HG03196 (cell line): ENCODE data around the gene RSAD2.
A peak's percentile ranks its signal among the peaks of the same experiment; 100 is the strongest.
"Not testable (repeated sequence)": the region's sequence is repeated elsewhere in the genome, so short reads cannot be mapped to it uniquely, and the experiment has no call there.

ENCODE experiments used
- ATAC-seq: cut with Tn5 transposase; IDR thresholded peaks from one replicate; pipeline ENCODE4 v1.9.1; 2021; ENCODE audit not compliant: unreplicated experiment

RSAD2 gene, protein sequence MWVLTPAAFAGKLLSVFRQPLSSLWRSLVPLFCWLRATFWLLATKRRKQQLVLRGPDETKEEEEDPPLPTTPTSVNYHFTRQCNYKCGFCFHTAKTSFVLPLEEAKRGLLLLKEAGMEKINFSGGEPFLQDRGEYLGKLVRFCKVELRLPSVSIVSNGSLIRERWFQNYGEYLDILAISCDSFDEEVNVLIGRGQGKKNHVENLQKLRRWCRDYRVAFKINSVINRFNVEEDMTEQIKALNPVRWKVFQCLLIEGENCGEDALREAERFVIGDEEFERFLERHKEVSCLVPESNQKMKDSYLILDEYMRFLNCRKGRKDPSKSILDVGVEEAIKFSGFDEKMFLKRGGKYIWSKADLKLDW

DNA sequence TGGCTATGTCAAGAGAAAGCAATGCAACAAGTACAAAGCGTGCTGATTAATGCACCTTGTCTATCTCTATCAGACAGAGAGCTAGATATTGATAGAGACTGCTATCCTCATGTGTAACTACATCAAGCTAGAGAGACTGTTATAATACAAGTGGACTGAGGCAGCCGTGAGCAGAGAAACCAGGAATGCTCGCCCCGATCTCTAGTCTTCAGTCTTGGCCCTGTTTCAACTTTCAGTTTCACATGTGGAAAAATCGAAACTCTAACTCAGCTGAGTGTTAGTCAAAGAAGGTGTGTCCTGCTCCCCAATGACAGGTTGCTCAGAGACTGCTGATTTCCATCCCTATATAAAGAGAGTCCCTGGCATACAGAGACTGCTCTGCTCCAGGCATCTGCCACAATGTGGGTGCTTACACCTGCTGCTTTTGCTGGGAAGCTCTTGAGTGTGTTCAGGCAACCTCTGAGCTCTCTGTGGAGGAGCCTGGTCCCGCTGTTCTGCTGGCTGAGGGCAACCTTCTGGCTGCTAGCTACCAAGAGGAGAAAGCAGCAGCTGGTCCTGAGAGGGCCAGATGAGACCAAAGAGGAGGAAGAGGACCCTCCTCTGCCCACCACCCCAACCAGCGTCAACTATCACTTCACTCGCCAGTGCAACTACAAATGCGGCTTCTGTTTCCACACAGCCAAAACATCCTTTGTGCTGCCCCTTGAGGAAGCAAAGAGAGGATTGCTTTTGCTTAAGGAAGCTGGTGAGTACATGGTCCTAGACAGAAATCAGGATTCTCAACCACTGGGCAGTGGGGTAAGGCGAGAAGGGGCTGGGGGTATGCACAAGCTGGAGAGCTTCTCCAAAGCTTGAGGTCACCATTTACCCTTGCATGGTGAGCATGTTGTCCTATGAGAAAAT, at the start of gene RSAD2:
Gene RSAD2, plus strand, starts transcription at position 376 of the 903 bp plus-strand sequence. Its CDS starts 24 bp downstream, at position 400.
- ATAC-seq: peak; percentile 74

DNA sequence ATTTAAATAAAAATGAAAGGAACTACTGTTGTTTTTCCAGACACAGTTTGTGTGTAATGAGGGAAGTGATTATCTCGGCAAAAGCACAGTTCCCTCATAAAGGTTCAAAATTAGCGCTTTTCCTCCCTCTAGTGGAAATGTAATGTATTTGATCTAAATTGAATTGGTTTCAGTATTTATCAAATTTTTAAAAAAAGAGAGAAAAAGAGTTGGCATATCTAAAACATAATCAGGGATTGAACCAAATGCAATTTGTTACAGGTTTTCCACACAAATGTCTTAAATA, 49.3 kb upstream of the RSAD2 start:
- ATAC-seq: no peak

DNA sequence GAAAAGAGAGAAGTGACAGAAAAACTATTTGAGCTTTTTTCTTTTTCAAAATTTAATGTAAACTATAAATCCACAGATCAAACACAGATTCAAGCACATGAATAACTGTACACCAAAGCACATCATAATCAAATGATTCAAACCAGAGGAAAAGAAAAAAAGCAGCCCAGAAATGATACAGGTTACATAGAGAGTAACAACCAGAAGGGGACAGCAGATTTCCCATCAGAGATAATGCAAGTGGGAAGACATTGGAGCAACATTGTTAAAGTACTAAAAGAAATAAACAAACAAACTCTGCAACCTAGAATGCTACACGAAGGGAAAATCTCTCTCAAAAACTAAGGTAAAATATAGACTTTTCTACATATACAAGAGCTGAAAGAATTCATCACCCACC, 46.3 kb upstream of the RSAD2 start:
- ATAC-seq: no peak

DNA sequence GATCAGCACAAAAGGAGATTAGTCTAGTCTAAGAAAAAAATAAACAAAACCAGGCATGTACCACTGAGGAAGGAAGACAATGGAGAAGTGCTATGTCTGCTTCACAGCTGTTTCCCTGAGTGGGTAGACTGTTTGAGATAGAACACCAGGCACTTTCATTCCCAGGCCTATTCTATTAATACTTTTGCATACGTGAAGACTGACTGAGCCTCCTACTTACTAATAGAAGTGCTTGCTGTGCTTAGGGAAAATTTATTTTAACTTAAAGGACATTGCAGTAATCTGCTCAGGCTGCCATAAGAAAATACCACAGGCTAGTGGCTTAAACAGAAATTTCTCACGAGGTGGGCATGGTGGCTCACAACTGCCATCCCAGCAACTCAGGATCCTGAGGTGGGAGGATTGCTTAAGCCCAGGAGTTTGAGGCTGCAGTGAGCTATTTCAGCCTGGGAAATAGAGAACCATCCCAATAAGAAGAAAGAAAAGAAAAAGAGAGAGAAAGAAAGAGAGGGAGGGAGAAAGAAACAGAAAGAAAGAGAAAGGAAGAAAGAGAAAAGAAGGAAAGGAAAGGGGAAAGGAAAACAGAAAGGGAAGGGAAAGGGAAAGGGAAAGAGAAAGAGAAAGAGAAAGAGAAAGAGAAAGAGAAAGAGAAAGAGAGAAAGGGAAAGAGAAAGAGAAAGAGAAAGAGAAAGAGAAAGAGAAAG, 44.8 kb upstream of the RSAD2 start:
- ATAC-seq: no peak

DNA sequence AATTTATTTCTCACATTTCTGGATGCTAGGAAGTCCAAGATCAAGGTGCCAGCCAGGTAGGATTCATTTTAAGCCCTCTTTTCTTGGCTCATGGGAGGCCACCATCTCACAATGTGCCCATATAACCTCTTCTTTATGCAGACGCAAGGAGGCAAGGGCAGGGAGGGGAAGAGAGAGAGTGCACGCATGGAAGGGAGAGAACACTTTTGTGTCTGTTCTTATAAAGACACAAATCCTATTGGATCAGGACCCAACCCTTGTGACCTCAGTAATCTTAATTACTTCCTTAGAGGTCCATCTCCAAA, 44.3 kb upstream of the RSAD2 start:
- ATAC-seq: no peak

DNA sequence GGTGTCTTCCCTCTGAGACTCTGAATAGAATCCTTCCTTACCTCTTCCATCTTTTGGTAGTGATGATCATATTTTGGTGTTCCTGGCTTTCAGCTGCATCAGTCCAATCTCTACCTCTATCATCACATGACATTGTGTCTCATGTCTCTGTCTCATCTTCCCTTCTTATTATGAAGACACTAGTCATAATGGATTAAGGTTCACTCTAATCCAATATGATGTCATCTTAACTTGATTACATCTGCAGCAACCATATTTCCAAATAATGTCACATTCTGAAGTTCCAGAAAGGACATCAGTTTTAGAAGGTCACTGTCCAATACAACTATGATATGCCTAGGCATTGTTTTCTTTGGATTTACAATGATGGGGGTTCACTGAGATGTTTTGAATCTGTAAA, 43.4 kb upstream of the RSAD2 start:
- no peak for ATAC-seq

DNA sequence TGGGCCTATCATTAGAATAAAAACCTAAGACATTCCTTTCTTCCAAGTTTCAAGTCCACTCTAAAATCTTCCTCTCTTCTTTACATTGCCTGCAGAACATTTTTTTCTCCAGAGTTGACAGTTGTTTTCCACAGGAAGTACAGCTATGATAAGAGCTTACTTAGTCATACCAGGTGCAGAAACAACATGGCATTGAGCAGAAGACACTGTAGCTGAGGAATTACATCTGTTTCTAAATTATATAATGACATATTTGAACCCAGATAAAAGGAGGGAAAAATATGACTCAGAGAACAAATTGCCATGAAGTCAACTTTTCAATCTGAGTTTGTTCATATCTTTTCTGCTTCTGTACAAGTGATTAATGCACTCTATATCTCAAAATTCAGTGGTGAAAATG, 42.1 kb upstream of the RSAD2 start:
- no peak for ATAC-seq

DNA sequence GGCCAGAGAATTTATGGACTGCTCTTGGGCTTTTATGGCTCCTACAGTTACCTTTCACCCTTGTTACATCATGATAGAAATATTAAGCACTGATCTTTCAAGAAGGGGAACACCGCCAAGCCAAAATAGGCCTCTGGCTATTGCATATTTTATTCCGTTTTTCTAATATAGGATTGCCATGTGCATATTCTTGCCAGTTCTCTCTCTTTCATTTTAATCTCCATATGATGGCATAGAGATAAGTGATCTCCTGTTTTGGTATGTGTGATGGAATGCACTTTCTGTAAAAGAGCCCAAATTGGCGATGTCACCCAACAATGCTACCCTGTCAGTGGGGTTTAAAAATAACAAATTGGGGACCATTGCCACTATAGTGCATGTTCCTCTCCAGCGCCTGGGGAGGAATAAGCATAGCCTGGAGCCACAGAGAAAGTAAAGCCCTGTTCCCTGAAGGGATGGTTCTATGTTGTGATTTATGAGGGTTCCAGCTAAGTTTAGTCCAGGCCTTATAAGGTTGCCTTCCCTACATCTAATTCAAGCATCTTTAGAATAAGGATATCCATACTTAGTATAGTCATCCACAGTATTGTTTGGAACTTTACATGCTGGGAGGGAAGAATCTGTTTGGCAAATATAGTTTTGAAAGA, 38.8 kb upstream of the RSAD2 start:
- no peak for ATAC-seq

DNA sequence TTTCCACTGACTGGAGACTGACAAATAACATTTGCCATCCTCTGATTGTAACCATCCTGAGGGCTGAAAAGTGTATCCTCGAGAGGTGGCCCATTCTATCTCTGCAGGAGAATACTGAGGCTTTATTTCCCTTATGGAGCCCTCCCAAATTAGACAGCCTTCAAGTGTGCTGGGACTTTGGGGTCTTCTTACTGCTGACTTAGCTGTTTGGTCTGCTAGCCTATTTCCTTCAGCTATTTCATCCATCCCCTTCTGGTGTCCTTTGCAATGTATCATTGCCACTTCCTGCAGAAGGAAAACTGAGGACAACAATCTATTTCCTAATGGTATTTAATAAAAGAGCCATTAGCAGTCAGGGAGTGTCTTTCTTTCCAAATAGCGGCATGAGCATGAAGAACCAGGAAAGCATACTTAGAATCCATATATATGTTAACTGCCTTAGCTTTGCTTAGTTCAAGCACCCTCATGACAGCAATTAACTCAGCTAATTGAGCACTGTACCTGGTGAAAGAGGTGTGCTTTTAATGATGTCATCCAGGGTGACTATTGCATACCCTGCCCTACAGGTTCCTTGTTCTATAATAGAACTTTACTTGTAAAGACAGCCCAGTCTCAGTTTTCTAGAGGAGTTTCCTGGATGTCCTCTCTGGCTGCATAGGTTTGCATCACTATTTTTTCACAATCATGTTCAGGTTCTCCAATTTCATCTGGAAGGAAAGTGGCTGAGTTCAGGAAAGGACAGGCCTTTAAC, 35.9 kb upstream of the RSAD2 start:
- no peak for ATAC-seq

DNA sequence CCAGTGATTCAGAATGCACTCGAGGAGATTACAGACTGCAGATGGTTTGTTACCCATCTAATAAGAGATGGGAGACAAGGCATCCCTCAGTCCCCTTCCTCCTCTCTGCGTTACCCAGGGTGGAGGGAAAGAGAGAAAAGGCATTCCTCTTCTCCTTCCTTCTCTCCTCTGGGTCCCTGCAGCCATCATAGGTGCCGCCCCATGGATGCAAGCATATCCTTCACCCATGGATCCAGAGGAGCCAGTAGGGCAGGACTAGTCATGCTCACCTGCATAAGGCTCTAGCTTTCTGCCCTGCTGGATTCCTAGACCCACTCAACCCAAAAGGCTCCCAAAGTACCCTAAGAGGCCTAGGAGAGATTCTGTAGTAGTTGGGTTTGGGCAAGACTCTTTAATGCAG, 32.3 kb upstream of the RSAD2 start:
- no peak for ATAC-seq

DNA sequence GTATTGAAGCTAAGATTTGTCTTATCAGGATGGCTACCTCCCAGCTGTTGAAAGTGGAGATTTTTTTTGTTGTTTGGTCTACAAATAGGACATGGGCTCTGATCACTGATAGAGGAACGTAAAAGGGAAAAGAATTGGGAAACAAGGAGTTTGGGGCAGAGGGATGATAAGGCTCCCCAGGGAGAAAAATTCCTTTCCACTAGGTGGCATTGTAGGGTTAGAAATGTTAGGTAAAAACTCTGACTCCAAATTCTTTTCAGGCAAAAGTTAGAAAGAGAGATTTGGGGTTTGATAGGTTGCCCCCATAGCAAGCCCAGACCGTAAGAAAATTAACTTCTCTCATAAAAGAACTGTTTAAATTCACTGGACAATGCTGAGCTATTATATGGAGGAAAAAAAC, 31.7 kb upstream of the RSAD2 start:
- no peak for ATAC-seq

DNA sequence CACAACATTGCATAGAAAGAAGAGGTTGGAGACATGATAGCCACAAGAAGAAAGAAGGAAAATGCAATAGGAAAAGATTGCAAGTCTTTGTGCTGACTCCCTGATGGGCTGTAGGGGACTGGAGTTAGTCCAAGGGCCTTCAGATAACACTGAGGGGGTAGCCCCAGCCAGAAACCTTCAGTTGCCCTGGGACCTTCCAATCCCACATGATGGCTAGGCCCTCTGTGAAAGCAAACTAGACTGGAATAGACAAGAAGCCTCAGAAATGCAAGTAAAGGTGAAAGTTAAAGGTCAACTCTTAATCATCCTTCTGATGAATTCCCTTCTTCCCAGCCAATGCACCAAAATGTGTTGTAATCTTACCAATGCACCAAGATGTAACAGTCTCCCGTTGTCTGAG, 31.0 kb upstream of the RSAD2 start:
- no peak for ATAC-seq

DNA sequence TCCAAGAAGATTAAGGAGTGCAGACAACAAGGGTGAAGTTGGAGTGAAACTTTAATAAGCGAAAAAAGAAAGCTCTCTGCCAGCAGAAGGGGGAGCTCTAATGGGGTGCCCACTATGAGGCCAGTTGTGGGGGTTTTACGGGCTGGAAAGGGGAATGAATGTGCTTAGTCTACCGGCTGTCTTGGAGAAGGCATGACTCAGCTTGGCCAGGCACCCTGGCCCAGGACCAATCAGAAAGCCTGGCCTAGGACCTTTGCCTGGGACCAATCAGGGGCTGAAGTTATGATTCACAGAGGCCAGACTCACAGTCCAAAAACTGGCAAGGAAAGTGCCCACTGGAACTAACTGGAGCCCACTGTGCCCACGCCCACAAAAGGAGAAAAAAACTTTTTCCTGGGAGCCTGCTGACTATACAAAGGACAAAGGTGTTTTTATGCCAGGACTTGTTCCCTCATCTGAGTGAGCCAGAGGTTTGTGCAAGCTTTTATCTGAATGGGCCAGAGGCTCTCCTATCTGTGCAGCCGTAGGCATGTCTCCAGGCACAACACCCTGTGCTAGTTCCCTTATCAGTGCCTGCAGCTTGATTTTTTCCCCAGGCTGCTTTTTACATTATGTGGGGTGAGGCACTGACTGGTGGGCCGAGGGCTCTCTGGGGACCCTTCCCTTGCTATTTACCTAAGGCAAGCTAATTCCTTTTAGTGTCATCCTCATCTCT, 30.5 kb upstream of the RSAD2 start:
- ATAC-seq: no peak

DNA sequence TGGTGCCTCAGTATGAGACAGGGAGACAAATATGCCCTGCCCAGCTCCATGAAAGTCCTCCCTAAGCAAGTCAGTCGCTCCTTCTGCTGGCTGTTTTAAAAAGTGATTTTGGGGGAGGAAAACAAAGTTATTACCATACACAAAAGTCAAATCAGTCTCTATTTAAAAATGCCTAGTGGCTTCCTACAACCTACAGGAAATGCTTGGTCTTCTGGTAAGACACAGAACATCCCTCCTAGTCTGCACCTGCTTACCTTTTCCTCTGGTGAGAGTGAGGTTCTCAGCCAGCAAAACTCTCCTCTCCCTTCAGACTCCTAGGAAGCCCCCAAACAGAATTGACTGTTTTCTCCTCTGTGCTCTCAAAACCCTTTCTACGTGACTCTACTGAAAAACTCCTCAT, 25.4 kb upstream of the RSAD2 start:
- ATAC-seq: no peak

DNA sequence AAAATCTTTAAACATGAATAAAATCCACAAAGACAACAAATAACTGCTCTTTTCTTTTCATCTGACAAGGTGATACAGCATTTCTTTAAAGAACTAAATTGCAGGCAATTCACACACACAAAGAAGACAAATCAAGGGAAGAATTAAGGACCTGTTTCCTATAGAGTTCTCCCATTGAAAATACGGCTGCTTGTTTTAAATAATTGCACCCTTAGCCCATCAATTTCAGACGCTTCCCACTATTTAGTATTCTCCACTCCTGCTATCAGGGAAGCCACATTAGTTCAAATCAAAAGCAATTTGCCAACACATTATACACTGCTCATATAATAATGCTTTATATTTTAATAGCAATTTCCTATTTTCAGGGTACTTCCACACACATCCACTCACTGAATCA, 23.2 kb upstream of the RSAD2 start:
- no peak for ATAC-seq

DNA sequence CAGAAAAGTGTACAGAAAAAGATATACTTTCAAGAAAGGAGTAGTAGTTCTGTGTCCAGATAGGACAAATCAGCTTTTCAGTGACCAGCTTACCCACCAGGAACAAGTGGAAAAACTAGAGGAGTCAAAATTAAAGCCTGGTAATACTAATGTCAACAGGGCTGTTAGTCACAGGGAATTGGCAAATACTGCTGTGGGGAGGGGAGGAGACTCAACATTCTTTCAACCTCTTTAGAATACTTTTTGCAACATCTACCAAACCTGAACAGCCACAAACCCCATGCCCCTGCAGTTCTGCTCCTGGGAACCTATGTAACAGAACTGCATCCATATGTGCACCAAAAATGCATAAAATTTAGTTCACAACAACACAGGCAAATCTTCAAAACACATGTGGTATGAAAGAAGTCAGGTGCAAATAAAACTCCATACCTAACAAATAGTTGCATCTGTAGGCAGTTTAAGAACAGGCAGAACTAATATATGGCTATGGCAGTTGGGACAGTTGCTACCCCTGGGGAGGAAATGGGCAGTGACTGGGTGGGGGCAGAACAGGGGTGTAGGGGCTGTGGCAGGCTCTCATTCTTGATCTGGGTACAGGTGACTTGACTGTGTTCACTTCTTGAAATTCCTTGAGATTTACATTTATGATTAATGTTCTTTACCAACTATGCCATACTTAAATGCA, 21.6 kb upstream of the RSAD2 start:
- ATAC-seq: no peak

DNA sequence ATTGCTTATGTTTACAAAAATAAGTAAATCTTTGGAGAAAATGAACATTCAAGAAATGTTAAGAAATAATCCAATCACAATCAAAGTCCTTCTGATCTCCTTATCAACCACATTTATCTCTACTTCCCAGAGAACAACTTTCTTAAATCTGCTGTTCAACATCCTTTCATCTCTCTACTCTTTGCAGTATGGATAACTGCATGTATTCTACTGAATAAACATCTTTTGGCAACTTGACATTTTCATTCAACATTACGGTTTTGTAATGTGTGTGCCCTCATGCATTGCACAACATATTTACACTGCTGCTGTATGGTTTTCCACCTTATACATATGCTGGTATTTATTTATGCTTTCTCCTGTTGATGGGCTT, 21.0 kb upstream of the RSAD2 start:
- no peak for ATAC-seq

DNA sequence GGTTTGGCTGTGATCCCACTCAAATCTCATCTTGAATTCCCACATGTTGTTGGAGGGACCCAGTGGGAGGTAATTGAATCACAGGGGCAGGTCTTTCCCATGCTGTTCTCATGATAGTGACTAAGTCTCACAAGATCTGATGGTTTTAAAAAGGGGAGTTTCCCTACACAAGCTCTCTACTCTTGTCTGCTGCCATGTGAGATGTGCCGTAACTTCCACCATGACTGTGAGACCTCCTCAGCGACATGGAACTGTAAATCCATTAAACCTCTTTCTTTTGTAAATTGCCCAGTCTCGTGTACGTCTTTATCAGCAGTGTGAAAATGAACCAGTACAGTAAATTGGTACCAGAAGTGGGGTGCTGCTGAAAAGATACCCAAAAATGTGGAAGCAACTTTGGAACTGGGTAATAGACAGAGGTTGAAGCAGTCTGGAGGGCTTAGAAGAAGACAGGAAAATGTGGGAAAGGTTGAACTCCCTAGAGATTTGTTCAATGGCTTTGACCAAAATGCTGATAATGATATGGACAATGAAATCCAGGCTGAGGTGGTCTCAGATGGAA, 19.0 kb upstream of the RSAD2 start:
- ATAC-seq: not testable (repeated sequence)

DNA sequence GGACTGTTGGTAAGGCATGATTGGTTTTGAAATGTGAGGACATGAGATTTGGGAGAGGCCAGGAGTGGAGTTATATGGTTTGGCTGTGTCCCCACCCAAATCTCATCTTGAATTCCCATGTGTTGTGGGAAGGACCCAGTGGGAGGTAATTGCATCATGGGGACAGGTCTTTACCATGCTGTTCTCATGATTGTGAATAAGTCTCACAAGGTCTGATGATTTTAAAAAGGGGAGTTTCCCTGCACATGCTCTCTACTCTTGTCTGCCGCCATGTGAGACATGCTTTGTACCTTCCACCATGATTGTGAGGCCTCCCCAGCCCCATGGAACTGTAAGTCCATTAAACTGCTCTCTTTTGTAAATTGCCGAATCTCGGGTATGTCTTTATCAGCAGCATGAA, 17.3 kb upstream of the RSAD2 start:
- ATAC-seq: no peak
